NCI-H2196 (cell line): Measurements from ENCODE around the gene SEC14L6.
"Not testable (repeated sequence)": the region's sequence is repeated elsewhere in the genome, so short reads cannot be mapped to it uniquely, and the experiment has no call there.

Source experiments
- DNase-seq: peaks from one replicate; lab custom pipeline; 2025; ENCODE audit not compliant: unreplicated experiment; lab: John Stamatoyannopoulos, UW

SEC14L6 gene

GRCh38 chr22:30567277-30567676 lies 20.7 kb upstream of the SEC14L6 start:
- DNase-seq, result not testable (repeated sequence)

- DNase-seq, result no peak
Measured at GRCh38 chr22:30566125-30566524, 19.6 kb upstream of the SEC14L6 start.

- no peak for DNase-seq
Measured at GRCh38 chr22:30565341-30565740, 18.8 kb upstream of the SEC14L6 start.

GRCh38 chr22:30564761-30565119 lies 18.2 kb upstream of the SEC14L6 start:
- DNase-seq, result no peak

- DNase-seq, result no peak
Measured at GRCh38 chr22:30564045-30564760, 17.7 kb upstream of the SEC14L6 start.

GRCh38 chr22:30562366-30562765 lies 15.8 kb upstream of the SEC14L6 start:
- no peak for DNase-seq

GRCh38 chr22:30561402-30562189 lies 15.1 kb upstream of the SEC14L6 start:
- no peak for DNase-seq

- not testable (repeated sequence) for DNase-seq
Measured at GRCh38 chr22:30560643-30561202, 14.2 kb upstream of the SEC14L6 start.

GRCh38 chr22:30559889-30560288 lies 13.3 kb upstream of the SEC14L6 start:
- no peak for DNase-seq

GRCh38 chr22:30557243-30557642 lies 10.7 kb upstream of the SEC14L6 start:
- no peak for DNase-seq

GRCh38 chr22:30556388-30556787 lies 9.8 kb upstream of the SEC14L6 start:
- DNase-seq, result no peak

GRCh38 chr22:30555282-30556210 lies 9.0 kb upstream of the SEC14L6 start:
- no peak for DNase-seq

GRCh38 chr22:30553971-30554370 lies 7.4 kb upstream of the SEC14L6 start:
- no peak for DNase-seq

- no peak for DNase-seq
Measured at GRCh38 chr22:30552719-30553118, 6.2 kb upstream of the SEC14L6 start.

GRCh38 chr22:30551813-30552212 lies 5.3 kb upstream of the SEC14L6 start:
- not testable (repeated sequence) for DNase-seq

- no peak for DNase-seq
Measured at GRCh38 chr22:30547188-30547587, 647 bp upstream of the SEC14L6 start.

GRCh38 chr22:30542811-30543188 lies 3.7 kb downstream of the SEC14L6 start:
- DNase-seq, result no peak

GRCh38 chr22:30541961-30542810 lies 4.4 kb downstream of the SEC14L6 start:
- no peak for DNase-seq

- not testable (repeated sequence) for DNase-seq
Measured at GRCh38 chr22:30541511-30541910, 5.0 kb downstream of the SEC14L6 start.

GRCh38 chr22:30539368-30539767 lies 7.2 kb downstream of the SEC14L6 start:
- DNase-seq, result no peak
